Measurements from ENCODE around the gene FAM72A.
A peak's percentile ranks its signal among the peaks of the same experiment; 100 is the strongest.
"Not testable (repeated sequence)": the region's sequence is repeated elsewhere in the genome, so short reads cannot be mapped to it uniquely, and the experiment has no call there.

The FAM72A gene

DNA sequence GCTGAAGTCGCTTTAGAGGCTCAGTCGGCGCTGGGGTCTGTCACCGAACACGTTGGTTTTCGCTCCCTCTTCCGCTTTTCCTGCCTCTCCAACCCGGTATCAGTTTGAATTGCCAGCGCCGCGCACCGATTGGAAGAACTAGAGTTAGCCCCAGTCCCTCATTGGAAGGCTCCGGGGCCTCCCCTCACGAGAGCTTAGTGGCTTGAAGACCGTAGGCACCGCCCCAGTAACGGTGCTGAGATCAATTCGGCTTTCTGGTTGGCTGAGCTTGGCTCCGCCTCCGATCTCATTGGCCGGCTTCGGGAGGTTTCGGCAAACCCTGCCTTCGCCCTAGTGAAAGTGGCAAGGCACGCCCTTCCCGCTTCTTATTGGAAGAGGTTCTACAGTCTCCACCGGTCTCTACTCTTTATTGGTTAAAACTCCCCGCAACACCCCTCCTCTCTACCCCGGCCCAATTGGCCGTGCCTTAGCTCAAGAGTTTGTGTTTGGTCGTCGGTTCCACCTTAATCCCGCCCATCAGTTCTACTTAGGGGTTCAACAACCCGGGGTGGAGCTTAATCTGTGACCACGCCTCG lies at the start of gene FAM72A:
Gene FAM72A (minus strand): TSS at position 51 of the 575 bp plus-strand sequence. CDS start 814 bp downstream, outside the sequence.
- peak; percentile 98 for DNase-seq

- not testable (repeated sequence) for DNase-seq
Measured at GRCh38 chr1:206250953-206251681, 48.5 kb upstream of the FAM72A start.

DNA sequence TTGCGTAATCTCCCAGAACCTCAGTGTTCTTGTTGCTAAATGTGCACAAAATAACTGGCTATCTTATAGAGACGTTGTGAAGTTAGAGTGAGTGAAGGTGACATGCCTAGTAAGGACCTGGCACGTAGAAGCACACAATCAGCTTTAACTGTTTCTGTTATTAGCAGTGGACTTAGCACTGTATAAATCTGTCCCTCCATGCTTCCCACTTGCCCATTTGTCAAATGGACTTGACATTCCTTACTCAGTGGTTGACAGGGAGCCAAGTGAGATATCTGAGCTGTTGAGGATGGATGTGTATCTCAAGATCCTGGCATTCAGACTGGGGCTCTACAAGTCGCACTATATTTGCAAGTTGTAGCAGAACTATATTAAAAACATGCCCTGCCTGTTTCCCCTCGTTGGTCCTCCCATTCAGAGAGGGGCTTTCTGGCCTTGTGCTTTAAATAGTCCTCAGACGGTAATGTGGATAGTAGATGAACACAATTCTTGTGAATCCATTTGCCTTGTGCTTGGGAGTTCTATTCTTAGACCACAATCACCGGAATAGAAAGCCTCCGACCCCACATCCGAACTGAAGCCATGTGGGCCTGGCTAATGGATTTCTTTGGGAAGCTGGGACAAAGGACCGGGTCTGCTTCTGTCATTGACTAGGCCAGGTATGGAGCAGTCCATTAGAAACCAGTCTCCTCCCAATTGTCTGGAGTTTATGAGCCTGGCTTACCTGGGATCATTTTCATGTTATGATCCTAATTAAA lies 43.7 kb upstream of the FAM72A start:
- not testable (repeated sequence) for DNase-seq

DNA sequence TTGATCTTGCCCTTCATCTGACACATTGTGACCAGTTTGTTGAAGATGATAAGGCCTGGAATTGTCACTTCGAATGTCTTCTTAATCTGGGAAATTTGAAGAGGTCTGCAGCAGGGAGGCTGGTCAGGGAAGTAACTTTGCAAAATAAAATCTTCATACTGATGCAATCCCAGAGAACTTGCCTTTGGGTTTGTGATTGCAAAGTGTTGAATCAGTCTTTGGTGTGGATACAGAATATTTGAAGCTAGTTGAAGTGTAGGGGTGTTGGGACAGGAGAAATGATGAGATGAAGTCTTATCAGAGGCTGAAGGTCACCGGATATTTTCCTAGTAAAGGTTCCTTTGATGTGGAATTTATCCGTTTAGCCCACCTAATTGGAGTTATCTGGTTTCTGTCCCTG lies 42.8 kb upstream of the FAM72A start:
- not testable (repeated sequence) for DNase-seq

- not testable (repeated sequence) for DNase-seq
Measured at GRCh38 chr1:206243335-206243734, 40.7 kb upstream of the FAM72A start.

GRCh38 chr1:206240288-206240687 lies 37.6 kb upstream of the FAM72A start:
- not testable (repeated sequence) for DNase-seq

DNA sequence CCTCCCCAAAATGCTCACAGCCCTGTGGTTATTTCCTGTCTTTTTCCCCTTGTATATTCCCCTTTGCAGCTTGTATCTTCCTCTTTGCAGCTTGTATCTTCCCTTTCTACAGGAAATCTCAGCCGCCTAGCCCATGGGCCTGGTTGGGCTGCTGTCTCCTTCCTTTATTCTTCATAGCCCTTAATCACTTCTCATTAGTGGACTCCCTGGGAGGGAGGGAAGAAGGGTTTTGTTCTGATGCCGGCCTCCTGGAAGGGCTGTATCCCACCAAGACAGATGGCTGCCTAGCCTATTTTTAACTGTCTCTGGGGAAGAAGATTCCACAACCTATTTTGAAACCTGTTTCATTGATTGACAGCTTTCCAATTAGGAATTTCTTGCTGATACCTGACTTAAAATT lies 32.6 kb upstream of the FAM72A start:
- not testable (repeated sequence) for DNase-seq

DNA sequence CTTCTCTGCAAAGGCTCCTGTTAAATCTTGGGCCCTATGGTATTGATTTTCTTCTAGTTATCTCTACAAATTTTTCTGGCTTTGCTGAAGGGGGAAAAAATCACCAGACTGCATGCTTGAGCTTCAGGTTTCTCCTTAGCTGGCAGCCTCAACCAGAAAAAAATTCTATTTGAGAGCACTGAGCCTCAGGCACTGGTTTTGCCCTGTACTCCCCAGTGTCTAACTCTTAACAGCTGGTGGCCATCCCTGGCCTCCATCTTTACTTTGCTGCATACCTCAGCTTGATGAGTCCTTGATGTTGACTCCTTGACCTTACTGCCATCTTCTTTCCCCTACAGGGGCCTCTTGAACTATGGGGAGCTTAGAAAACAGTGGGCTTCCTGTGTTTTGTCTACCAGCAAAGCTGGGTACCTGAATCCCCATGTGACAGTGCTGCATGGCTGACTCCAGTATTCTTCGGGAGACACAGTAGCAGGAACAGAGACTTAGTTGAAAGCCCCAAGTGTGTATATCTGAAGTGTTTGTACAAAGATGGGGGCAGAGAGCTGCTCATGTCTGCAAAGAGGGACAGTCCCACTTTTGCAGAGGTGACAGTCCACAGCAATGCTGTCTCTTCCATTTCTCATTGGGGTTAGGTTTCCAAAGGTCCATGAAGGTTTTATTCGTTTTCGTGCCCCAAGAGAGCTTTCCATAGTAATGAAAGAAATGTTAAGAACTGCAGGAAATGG lies 31.7 kb upstream of the FAM72A start:
- not testable (repeated sequence) for DNase-seq

DNA sequence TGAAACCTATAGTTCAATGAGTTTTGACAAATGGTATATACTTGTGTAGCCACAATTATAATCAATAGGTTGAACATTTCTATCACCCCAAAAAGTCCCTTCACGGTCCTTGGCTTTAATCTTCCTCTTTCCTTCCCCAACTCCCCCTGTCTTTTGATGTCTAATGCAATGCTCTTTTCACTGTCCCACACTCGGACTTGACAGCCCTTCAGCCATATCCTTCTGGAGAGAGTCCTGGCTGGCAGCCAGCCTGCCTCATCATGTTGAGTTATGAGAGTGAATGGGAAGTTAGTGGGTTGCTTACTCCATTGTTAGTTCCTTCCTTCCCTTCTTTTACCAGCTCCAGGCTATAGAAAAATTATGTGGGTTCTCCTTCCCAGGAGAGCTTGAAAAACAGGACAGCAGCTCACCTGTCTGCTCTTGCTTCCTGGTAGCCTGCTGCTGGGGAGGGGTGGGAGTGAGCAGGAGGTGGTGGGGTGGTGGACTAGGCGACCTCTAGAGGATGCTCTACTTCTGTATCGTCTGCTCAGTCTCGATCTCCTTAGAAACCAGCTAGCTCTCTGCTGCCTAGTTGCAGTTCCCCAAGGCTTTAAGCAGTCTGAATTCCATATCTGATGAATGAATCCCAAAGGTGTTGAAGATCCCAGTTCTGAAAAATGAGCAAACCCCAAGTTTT lies 30.5 kb upstream of the FAM72A start:
- not testable (repeated sequence) for DNase-seq

DNA sequence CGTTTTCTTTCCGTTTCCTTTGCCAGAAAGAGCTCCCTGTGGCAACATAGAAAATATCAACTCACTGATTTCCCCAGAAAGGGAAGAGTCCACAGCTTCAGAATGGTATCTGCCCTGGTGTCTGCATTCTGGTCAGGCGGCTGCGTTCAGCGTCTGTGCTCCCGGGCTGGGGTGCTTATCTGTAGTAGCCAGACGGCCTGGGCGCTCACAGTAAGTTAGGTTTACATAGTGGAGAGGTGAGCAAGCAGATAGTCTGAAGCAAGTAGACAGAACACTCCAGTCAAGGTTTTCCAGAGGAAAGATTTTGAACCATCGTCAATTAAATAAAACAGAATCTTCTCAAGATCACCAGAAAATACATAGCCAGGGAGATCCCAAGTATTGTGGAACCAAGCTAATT lies 29.4 kb upstream of the FAM72A start:
- not testable (repeated sequence) for DNase-seq

DNA sequence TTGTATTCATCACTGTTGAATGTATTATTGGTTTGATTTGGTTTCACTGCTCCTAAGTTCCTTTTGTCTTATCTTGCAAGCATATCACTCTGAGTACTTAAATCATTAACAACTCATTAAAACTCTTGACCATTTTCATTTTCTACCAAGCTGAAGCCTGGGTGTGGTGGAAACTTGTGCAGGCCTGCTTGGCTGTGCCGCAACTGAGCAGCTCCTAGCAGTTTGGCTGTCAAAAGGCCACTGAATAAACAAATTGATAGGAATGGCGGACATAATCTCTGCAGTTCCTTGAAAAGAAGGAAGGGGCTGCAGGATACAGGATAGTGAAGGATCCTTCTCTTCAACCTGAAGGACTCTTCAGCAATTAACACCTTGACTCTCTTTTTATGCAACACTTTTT lies 26.6 kb upstream of the FAM72A start:
- DNase-seq = not testable (repeated sequence)

DNA sequence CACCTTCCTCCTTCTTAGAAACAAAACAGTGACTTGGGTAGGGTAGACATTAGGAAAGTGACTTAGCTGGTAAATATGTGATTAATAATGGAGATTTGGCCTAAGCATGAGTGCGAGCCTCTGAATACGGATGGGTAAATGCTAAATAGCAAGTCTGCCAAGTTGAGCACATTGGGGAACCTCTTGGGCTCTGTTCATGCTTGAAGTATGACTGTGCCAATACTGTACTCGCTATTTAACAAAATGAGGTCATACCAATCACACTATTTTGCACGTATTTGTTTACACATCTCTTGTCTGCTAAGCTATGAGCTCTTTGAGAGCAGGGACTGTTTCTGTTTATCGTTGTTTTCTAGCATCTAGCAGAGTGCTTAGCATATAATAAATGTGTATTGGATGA lies 24.2 kb upstream of the FAM72A start:
- DNase-seq = not testable (repeated sequence)

GRCh38 chr1:206225386-206225785 lies 22.7 kb upstream of the FAM72A start:
- not testable (repeated sequence) for DNase-seq

DNA sequence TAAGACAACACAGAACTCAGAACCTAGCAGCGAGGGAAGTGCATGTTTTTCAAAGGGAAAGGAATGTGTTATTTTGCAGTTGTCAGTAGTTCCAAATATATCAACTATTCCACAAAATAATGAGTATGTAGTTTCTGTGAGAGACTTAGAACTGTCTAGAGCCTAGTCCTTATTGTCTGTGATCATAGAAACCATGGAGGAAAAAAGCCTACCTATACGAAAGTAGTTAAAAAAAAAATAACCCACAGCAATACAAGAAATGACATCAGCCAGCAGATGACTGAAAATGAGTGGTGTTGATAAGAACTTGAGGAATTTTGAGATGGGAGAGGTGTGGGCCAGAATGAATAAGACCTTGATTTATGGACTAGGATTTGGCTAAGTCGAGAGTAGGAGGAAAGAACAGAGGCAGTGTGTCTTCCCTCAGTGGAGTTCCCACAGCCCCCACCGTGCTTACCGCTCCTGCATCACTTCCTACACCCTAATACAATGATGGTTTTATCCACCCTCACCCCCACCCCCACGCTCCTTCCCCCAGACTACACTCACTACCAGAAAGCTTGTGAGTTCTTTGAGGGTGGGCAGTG lies 21.6 kb upstream of the FAM72A start:
- not testable (repeated sequence) for DNase-seq

GRCh38 chr1:206221585-206221984 lies 18.9 kb upstream of the FAM72A start:
- not testable (repeated sequence) for DNase-seq

DNA sequence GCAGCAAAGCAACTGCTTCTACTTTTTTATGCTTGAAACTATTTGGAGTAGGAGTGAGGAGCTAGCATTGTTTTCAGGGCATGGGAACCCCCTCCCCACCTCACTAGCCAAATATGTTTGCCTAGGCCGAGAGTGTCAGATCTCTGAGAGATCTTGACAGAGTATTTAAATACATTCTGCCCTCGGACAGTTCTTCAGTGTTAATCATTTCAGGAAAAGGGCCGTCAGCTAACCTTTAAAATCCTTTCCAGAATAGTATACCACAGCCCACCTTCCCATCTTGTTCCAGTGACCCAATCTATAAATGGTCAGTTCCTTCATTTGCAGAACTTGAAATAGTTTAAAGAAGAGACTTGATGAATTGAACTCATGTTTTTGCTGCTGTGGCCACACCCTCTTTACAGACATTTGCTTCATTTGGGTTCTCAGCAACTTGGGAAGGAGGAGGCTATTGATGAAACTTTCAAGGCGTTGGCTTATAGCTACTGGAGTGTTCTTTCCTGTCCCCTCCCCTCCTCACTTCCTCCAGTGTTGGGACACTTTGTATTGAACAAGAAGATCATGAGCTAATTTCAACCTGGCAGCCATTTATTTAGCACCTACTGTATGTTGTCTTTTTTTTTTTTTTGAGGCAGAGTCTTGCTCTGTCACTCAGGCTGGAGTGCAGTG lies 17.8 kb upstream of the FAM72A start:
- DNase-seq = not testable (repeated sequence)

- not testable (repeated sequence) for DNase-seq
Measured at GRCh38 chr1:206219514-206220331, 17.1 kb upstream of the FAM72A start.

DNA sequence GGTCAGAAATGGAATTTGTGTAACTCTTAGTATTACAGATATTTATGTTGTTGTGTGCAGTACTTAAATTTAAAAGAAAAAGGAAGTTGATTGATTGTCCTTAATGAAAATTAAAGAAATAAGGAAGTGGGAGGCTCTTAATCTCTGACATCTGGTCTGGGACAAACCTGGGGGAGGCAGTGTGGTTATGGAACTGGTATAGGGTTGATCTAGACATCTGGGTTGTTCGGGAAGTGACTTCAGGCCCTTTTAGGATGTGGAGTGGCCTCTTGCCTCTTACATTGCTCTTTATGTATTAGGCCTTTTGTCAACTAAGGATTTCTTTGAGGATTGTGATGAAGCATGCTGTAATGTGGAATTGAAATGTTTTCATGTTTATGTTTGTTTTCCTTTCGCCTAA lies 16.1 kb upstream of the FAM72A start:
- DNase-seq = not testable (repeated sequence)

- DNase-seq = not testable (repeated sequence)
Measured at GRCh38 chr1:206218285-206218684, 15.6 kb upstream of the FAM72A start.

DNA sequence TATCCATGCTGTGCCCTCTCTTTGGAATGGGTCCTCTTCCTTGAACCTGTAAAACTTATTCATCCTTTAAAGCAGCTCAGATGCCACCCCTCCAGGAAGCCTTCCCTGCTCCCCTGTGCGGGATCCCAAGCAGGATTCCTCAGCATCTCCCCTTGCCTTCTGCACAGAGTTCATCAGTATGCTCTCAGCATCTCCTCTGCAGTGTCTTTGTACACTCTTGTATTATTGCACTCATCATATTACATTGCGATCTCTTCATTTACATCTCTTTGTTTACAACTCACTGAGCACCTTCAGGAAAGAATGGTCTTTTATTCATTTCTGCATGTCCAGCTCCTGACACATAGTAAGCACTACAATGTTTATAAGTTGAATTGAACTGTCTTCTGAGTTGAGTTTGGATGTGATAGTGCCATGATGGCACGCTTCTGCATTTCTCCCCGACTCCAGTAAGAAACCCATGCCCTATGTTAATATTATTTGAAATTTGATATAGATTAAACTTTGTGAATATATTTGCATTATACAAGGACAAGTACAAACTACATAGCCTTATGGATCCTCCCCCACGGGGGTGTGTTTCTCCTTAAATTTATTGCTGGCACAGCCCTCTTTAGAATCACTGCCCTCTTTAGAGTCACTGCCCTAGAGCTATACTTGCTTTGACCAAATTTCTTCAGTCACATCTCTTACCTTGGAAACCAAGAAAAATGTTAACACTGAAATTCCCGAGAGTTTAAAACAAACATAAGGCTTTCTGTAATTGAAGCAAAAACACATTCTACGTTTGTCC lies 13.2 kb upstream of the FAM72A start:
- not testable (repeated sequence) for DNase-seq
